ENCODE data around the gene RAB24.

Gene RAB24

GRCh38 chr5:177294632-177295031 lies 8.9 kb downstream of the RAB24 start:
- TF ChIP-seq POLR2AphosphoS5 (IDR thresholded peaks at IDR 0.05; ENCODE audit: low read depth) (no peak), REST (IDR thresholded peaks at IDR 0.05; ENCODE audit: insufficient replicate concordance, low read depth) (no peak), SPI1 (IDR thresholded peaks at IDR 0.05; ENCODE audit: borderline replicate concordance, low read depth) (no peak), CTCF (IDR thresholded peaks at IDR 0.05; ENCODE audit: insufficient read depth, low read length) (no peak)
- Histone ChIP-seq H3K27ac (replicated peaks) (peak overlapping the region; percentile 72; the same call in 1 of the 2 replicates), H3K27me3 (ENCODE audit: insufficient read depth, poor library complexity, severe bottlenecking) (no peaks in the 10 kb centered on the region), H3K4me3 (replicated peaks; ENCODE audit: insufficient read depth, low read length) (no peak overlapping the region)
- no peak for DNase-seq (ENCODE audit: low read depth in 1 of 2, low spot score in 1 of 2)

- Histone ChIP-seq H3K27ac (replicated peaks) (no peak overlapping the region), H3K27me3 (ENCODE audit: insufficient read depth, poor library complexity, severe bottlenecking) (no peaks in the 10 kb centered on the region), H3K4me3 (replicated peaks; ENCODE audit: insufficient read depth, low read length) (no peak overlapping the region)
- TF ChIP-seq SPI1 (IDR thresholded peaks at IDR 0.05; ENCODE audit: borderline replicate concordance, low read depth) (no peak), GABPA (IDR thresholded peaks at IDR 0.05; ENCODE audit: low read depth) (no peak), REST (IDR thresholded peaks at IDR 0.05; ENCODE audit: insufficient replicate concordance, low read depth) (no peak), POLR2AphosphoS5 (IDR thresholded peaks at IDR 0.05; ENCODE audit: low read depth) (no peak), CTCF (IDR thresholded peaks at IDR 0.05; ENCODE audit: insufficient read depth, low read length) (no peak)
- no peak for DNase-seq (ENCODE audit: low read depth in 1 of 2, low spot score in 1 of 2)
Observed at GRCh38 chr5:177293819-177294581, 9.5 kb downstream of the RAB24 start.

GRCh38 chr5:177291735-177292134 lies 11.8 kb downstream of the RAB24 start:
- Histone ChIP-seq H3K27me3 (ENCODE audit: insufficient read depth, poor library complexity, severe bottlenecking) (no peaks in the 10 kb centered on the region), H3K27ac (replicated peaks) (no peak overlapping the region)
- no peak for TF ChIP-seq GABPA (IDR thresholded peaks at IDR 0.05; ENCODE audit: low read depth)
- TF ChIP-seq CTCF (IDR thresholded peaks at IDR 0.05; ENCODE audit: insufficient read depth, low read length): no peak
- TF ChIP-seq REST (IDR thresholded peaks at IDR 0.05; ENCODE audit: insufficient replicate concordance, low read depth): no peak
- no peak for TF ChIP-seq POLR2AphosphoS5 (IDR thresholded peaks at IDR 0.05; ENCODE audit: low read depth)
- no peak for TF ChIP-seq SPI1 (IDR thresholded peaks at IDR 0.05; ENCODE audit: borderline replicate concordance, low read depth)

More at GRCh38 chr5:177291735-177292134, 11.8 kb downstream of the RAB24 start:
- DNase-seq (ENCODE audit: low read depth in 1 of 2, low spot score in 1 of 2): no peak
- H3K4me3 ChIP-seq (replicated peaks; ENCODE audit: insufficient read depth, low read length): no peak overlapping the region

Data from HL-60 (cell line).